WTC11 (cell line): ENCODE results near the gene CACNB3. TPM values are rescaled to one million over a fixed set of nuclear protein-coding genes. Genes with fewer than 3 reads are reported as not detected.

Source experiments
- ATAC-seq: fragments of 200-7000 bp; cut with Tn5 transposase; 2 replicates; pipeline ENCODE4 v1.10.0; 2021; ENCODE audit warnings: mild to moderate bottlenecking, moderate library complexity
- CTCF ChIA-PET: fragments of 300-600 bp; sonication (Branson Sonifier 250); formaldehyde crosslinking; loops from one replicate; lab custom pipeline; 2021; ENCODE audit warnings: antibody characterized with exemption; lab: Charles Lee
- POLR2A ChIA-PET: fragments of 350-600 bp; sonication (Branson Sonifier 250); formaldehyde crosslinking; loops from one replicate; lab custom pipeline; 2021; ENCODE audit warnings: antibody characterized with exemption; lab: Charles Lee
- DNase-seq: peaks from one replicate; pipeline ENCODE4 v3.0.0; 2021; ENCODE audit warnings: low spot score
- H3K27ac Mint-ChIP-seq: 2 replicates; pipeline ENCODE4 v1.8.0; 2021; ENCODE audit warnings: mixed read lengths
- H3K27me3 Mint-ChIP-seq: 2 replicates; pipeline ENCODE4 v1.8.0; 2021; ENCODE audit warnings: low read depth, mild to moderate bottlenecking, moderate library complexity, mixed read lengths
- H3K36me3 Mint-ChIP-seq: 2 replicates; pipeline ENCODE4 v1.8.0; 2021; ENCODE audit warnings: mixed read lengths
- H3K4me1 Mint-ChIP-seq: 2 replicates; pipeline ENCODE4 v1.8.0; 2022; ENCODE audit warnings: mixed read lengths
- H3K4me3 Mint-ChIP-seq: 2 replicates; pipeline ENCODE4 v1.8.0; 2021; ENCODE audit warnings: mild to moderate bottlenecking, moderate library complexity, mixed read lengths
- H3K9me3 Mint-ChIP-seq: 2 replicates; pipeline ENCODE4 v1.8.0; 2021; ENCODE audit warnings: mixed read lengths
- CREB1 ChIP-seq: sonication (generic); formaldehyde crosslinking; IDR thresholded peaks from 2 replicates; pipeline ENCODE4 v1.8.0; 2023; ENCODE audit warnings: mild to moderate bottlenecking, missing genetic modification reagents
- EMX1 ChIP-seq: fragments of 250-450 bp; sonication (Bioruptor Pico); IDR thresholded peaks from 2 replicates; pipeline ENCODE4 v1.8.0; 2021; ENCODE audit warnings: mild to moderate bottlenecking
- FOXJ3 ChIP-seq: sonication (generic); formaldehyde crosslinking; IDR thresholded peaks from 2 replicates; pipeline ENCODE4 v1.9.0; 2021; ENCODE audit warnings: missing genetic modification reagents, mild to moderate bottlenecking, borderline replicate concordance
- FOXK1 ChIP-seq: sonication (generic); formaldehyde crosslinking; IDR thresholded peaks from 2 replicates; pipeline ENCODE4 v1.8.0; 2022; ENCODE audit warnings: mild to moderate bottlenecking, moderate library complexity, missing genetic modification reagents
- HMGA2 ChIP-seq: fragments of 250-450 bp; sonication (Bioruptor Pico); IDR thresholded peaks from 2 replicates; pipeline ENCODE4 v1.4.0; 2021; ENCODE audit warnings: mild to moderate bottlenecking, moderate library complexity
- KAT7 ChIP-seq: sonication (generic); formaldehyde crosslinking; IDR thresholded peaks from 2 replicates; pipeline ENCODE4 v1.8.1; 2023; ENCODE audit warnings: missing genetic modification reagents, mild to moderate bottlenecking, borderline replicate concordance
- MYBL2 ChIP-seq: sonication (generic); formaldehyde crosslinking; IDR thresholded peaks from 2 replicates; pipeline ENCODE4 v1.8.1; 2023; ENCODE audit warnings: mild to moderate bottlenecking, moderate library complexity, missing genetic modification reagents
- SMAD4 ChIP-seq: sonication (generic); formaldehyde crosslinking; IDR thresholded peaks from 2 replicates; pipeline ENCODE4 v1.8.0; 2022; ENCODE audit warnings: mild to moderate bottlenecking, missing genetic modification reagents
- ZNF423 ChIP-seq: fragments of 250-450 bp; sonication (Bioruptor Pico); IDR thresholded peaks from 2 replicates; pipeline ENCODE4 v2.1.2; 2022; ENCODE audit warnings: mild to moderate bottlenecking, moderate library complexity
- total RNA-seq: library from RNA; stranded (reverse); gene quantifications from 3 replicates; pipeline ENCODE4 v1.2.3, GENCODE V29; 2021
- TF ChIP-seq, protein P1 (sequence below): fragments of 200-600 bp; IDR thresholded peaks from 2 replicates; pipeline ENCODE4 v1.8.0; 2022; ENCODE audit warnings: antibody characterized with exemption
- TF ChIP-seq, protein P2 (sequence below): fragments of 250-450 bp; sonication (Bioruptor Pico); IDR thresholded peaks from 2 replicates; pipeline ENCODE4 v1.9.0; 2021; ENCODE audit warnings: moderate library complexity, mild to moderate bottlenecking, inconsistent platforms, borderline replicate concordance
- TF ChIP-seq, protein P3 (sequence below): sonication (generic); formaldehyde crosslinking; IDR thresholded peaks from 2 replicates; pipeline ENCODE4 v1.8.0; 2023; ENCODE audit warnings: missing genetic modification reagents
- TF ChIP-seq, protein P4 (sequence below): sonication (generic); formaldehyde crosslinking; IDR thresholded peaks from 2 replicates; pipeline ENCODE4 v1.8.1; 2023; ENCODE audit warnings: mild to moderate bottlenecking, missing genetic modification reagents, moderate library complexity
- TF ChIP-seq, protein P5 (sequence below): sonication (generic); formaldehyde crosslinking; IDR thresholded peaks from 2 replicates; pipeline ENCODE4 v1.8.1; 2022; ENCODE audit warnings: low read depth, mild to moderate bottlenecking, moderate library complexity, missing genetic modification reagents, borderline replicate concordance
- TF ChIP-seq, protein P6 (sequence below): sonication (generic); formaldehyde crosslinking; IDR thresholded peaks from 2 replicates; pipeline ENCODE4 v1.8.0; 2022; ENCODE audit warnings: missing genetic modification reagents
- TF ChIP-seq, protein P7 (sequence below): sonication (generic); formaldehyde crosslinking; IDR thresholded peaks from 2 replicates; pipeline ENCODE4 v1.8.1; 2023; ENCODE audit warnings: mild to moderate bottlenecking, missing genetic modification reagents
- TF ChIP-seq, protein P8 (sequence below): fragments of 250-450 bp; sonication (Bioruptor Pico); conservative IDR thresholded peaks from 2 replicates; pipeline ENCODE4 v1.9.0; 2021; ENCODE audit warnings: mild to moderate bottlenecking
- TF ChIP-seq, protein P9 (sequence below): sonication (generic); formaldehyde crosslinking; IDR thresholded peaks from 2 replicates; pipeline ENCODE4 v1.8.1; 2022; ENCODE audit warnings: mild to moderate bottlenecking, moderate library complexity, missing genetic modification reagents

CACNB3 gene
- total RNA-seq, 1 experiment from 2014 or later, result 17.0 TPM

DNA sequence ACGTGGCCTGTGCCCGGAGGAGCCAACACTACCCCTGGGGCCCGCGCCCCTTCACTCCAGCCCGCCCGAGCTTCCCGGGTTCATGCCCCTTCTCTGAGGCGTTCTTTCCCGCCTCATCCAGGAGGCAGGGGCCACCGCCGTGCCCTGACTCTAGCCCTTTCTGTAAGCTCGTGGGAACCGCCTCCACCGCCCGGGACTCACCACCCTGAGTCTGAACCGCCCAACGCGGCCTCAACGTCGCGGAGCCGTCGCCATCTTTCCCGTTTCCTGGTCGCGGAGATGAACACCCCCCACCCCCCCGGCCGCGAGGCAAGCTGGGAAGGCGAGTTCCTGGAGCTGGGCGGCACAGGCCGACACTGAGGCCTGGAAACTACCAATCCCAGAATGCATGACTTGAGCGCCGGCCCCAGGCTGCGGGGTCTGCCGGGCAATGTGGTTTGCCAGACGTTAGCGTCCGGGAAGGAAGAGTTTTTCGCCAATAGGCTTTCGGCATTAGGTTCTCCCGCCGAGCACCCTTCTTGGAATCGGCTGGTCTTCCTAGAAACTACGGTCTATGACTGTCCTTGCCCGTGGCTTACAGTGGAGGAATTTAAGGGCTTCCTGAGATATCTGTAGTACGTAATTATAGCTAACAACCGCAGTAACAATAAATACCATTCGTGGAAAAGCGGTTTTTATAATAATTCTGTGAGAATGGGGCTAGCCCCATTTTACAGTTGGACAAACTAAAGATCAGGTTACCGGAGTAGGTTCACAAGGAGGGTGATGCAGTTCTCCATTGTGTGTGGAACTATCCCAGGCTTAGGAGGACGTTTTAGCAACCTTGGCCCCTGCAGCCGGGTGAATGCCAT is 33.8 kb downstream of the CACNB3 start, which contains the start of gene DDX23:
TSS of gene DDX23 (minus strand) at position 281 of the 851 bp plus-strand sequence. CDS start 6,381 bp downstream, outside the sequence.
- POLR2A ChIA-PET, result interaction anchor here (0.6 to 3.2 kb wide), 11 partner anchors 13 to 279 kb away, joined by 3 to 24 read pairs (median 5); partner anchors contain the start of genes ARF3, RND1 and TUBA1B
- DNase-seq (peak; percentile 93), ATAC-seq (peak; percentile 99)
- Mint-ChIP-seq H3K27me3 (no peaks in the 10 kb centered on the region), H3K4me1 (peaks cover 20% of the 10 kb centered on the region), H3K36me3 (peaks cover 3% of the 10 kb centered on the region; the same call in 1 of the 2 replicates), H3K27ac (peak within 1 kb of the TSS; percentile 95), H3K9me3 (no peaks in the 10 kb centered on the region), H3K4me3 (peak within 1 kb of the TSS; percentile 94)
- CTCF ChIA-PET, result interaction anchor here (0.6 to 6.9 kb wide), 41 partner anchors 13 to 437 kb away, joined by 3 to 352 read pairs (median 6); partner anchors contain the start of genes ARF3, CACNB3, RND1 and WNT1
- TF ChIP-seq, protein P1, sequence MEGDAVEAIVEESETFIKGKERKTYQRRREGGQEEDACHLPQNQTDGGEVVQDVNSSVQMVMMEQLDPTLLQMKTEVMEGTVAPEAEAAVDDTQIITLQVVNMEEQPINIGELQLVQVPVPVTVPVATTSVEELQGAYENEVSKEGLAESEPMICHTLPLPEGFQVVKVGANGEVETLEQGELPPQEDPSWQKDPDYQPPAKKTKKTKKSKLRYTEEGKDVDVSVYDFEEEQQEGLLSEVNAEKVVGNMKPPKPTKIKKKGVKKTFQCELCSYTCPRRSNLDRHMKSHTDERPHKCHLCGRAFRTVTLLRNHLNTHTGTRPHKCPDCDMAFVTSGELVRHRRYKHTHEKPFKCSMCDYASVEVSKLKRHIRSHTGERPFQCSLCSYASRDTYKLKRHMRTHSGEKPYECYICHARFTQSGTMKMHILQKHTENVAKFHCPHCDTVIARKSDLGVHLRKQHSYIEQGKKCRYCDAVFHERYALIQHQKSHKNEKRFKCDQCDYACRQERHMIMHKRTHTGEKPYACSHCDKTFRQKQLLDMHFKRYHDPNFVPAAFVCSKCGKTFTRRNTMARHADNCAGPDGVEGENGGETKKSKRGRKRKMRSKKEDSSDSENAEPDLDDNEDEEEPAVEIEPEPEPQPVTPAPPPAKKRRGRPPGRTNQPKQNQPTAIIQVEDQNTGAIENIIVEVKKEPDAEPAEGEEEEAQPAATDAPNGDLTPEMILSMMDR, result no peak
- TF ChIP-seq, protein P2, sequence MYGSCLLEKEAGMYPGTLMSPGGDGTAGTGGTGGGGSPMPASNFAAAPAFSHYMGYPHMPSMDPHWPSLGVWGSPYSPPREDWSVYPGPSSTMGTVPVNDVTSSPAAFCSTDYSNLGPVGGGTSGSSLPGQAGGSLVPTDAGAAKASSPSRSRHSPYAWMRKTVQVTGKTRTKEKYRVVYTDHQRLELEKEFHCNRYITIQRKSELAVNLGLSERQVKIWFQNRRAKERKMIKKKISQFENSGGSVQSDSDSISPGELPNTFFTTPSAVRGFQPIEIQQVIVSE (CRISPR knock-in tag), result no peak
- no peak for TF ChIP-seq SMAD4 (CRISPR knock-in tag)
- TF ChIP-seq, protein P3, sequence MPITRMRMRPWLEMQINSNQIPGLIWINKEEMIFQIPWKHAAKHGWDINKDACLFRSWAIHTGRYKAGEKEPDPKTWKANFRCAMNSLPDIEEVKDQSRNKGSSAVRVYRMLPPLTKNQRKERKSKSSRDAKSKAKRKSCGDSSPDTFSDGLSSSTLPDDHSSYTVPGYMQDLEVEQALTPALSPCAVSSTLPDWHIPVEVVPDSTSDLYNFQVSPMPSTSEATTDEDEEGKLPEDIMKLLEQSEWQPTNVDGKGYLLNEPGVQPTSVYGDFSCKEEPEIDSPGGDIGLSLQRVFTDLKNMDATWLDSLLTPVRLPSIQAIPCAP (CRISPR knock-in tag), result no peak
- TF ChIP-seq, protein P4, sequence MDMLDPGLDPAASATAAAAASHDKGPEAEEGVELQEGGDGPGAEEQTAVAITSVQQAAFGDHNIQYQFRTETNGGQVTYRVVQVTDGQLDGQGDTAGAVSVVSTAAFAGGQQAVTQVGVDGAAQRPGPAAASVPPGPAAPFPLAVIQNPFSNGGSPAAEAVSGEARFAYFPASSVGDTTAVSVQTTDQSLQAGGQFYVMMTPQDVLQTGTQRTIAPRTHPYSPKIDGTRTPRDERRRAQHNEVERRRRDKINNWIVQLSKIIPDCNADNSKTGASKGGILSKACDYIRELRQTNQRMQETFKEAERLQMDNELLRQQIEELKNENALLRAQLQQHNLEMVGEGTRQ (CRISPR knock-in tag), result no peak
- TF ChIP-seq, protein P5, sequence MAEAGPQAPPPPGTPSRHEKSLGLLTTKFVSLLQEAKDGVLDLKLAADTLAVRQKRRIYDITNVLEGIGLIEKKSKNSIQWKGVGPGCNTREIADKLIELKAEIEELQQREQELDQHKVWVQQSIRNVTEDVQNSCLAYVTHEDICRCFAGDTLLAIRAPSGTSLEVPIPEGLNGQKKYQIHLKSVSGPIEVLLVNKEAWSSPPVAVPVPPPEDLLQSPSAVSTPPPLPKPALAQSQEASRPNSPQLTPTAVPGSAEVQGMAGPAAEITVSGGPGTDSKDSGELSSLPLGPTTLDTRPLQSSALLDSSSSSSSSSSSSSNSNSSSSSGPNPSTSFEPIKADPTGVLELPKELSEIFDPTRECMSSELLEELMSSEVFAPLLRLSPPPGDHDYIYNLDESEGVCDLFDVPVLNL (CRISPR knock-in tag), result no peak
- TF ChIP-seq CREB1 (CRISPR knock-in tag), result no peak
- TF ChIP-seq FOXK1 (CRISPR knock-in tag), result peak; percentile 88
- 0 out of 2 replicates have a peak, but pooled peaks have one; percentile 25 for TF ChIP-seq HMGA2 (CRISPR knock-in tag)
- TF ChIP-seq MYBL2 (CRISPR knock-in tag), result no peak
- TF ChIP-seq, protein P6, sequence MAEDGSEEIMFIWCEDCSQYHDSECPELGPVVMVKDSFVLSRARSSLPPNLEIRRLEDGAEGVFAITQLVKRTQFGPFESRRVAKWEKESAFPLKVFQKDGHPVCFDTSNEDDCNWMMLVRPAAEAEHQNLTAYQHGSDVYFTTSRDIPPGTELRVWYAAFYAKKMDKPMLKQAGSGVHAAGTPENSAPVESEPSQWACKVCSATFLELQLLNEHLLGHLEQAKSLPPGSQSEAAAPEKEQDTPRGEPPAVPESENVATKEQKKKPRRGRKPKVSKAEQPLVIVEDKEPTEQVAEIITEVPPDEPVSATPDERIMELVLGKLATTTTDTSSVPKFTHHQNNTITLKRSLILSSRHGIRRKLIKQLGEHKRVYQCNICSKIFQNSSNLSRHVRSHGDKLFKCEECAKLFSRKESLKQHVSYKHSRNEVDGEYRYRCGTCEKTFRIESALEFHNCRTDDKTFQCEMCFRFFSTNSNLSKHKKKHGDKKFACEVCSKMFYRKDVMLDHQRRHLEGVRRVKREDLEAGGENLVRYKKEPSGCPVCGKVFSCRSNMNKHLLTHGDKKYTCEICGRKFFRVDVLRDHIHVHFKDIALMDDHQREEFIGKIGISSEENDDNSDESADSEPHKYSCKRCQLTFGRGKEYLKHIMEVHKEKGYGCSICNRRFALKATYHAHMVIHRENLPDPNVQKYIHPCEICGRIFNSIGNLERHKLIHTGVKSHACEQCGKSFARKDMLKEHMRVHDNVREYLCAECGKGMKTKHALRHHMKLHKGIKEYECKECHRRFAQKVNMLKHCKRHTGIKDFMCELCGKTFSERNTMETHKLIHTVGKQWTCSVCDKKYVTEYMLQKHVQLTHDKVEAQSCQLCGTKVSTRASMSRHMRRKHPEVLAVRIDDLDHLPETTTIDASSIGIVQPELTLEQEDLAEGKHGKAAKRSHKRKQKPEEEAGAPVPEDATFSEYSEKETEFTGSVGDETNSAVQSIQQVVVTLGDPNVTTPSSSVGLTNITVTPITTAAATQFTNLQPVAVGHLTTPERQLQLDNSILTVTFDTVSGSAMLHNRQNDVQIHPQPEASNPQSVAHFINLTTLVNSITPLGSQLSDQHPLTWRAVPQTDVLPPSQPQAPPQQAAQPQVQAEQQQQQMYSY, result no peak
- TF ChIP-seq, protein P7, sequence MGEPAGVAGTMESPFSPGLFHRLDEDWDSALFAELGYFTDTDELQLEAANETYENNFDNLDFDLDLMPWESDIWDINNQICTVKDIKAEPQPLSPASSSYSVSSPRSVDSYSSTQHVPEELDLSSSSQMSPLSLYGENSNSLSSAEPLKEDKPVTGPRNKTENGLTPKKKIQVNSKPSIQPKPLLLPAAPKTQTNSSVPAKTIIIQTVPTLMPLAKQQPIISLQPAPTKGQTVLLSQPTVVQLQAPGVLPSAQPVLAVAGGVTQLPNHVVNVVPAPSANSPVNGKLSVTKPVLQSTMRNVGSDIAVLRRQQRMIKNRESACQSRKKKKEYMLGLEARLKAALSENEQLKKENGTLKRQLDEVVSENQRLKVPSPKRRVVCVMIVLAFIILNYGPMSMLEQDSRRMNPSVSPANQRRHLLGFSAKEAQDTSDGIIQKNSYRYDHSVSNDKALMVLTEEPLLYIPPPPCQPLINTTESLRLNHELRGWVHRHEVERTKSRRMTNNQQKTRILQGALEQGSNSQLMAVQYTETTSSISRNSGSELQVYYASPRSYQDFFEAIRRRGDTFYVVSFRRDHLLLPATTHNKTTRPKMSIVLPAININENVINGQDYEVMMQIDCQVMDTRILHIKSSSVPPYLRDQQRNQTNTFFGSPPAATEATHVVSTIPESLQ (CRISPR knock-in tag), result no peak
- no peak for TF ChIP-seq ZNF423
- TF ChIP-seq, protein P8, sequence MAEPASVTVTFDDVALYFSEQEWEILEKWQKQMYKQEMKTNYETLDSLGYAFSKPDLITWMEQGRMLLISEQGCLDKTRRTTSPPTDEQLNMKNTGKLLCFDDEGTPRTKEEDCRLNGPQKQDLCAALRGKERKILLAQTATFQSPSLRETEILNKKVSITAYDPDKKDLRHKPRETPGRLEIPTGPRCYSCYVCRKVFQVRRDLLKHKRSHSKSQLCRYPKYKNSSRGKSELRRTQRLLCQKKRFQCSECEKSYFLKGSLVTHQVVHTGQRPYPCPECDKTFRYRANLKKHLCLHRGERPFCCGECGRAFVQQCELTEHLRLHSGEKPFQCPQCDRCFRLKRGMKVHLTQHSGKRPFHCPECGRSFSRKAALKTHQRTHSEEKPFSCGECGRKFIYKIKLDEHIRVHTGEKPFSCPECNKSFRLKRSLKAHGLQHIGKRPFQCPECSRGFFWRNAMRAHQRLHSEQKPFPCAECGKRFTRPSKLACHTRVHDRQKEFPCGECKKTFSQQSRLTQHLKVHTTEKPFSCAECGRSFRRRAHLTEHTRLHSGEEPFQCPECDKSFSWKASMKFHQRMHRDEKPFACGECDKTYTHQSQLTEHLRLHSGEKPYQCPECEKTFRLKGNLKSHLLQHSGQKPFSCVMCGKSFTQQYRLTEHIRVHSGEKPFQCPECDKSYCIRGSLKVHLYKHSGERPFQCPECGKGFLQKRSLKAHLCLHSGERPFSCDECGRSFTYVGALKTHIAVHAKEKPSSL (CRISPR knock-in tag), result no peak
- TF ChIP-seq FOXJ3 (CRISPR knock-in tag), result no peak
- TF ChIP-seq, protein P9, sequence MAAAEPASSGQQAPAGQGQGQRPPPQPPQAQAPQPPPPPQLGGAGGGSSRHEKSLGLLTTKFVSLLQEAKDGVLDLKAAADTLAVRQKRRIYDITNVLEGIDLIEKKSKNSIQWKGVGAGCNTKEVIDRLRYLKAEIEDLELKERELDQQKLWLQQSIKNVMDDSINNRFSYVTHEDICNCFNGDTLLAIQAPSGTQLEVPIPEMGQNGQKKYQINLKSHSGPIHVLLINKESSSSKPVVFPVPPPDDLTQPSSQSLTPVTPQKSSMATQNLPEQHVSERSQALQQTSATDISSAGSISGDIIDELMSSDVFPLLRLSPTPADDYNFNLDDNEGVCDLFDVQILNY (CRISPR knock-in tag), result no peak
- TF ChIP-seq KAT7 (CRISPR knock-in tag), result no peak
- TF ChIP-seq EMX1, result no peak
